Mesothelial cell of epicardium (in vitro differentiated cells): ENCODE results near the gene DNAAF3. TPM values are rescaled to one million over a fixed set of nuclear protein-coding genes. Genes with fewer than 3 reads are reported as not detected.

Source experiments
- DNase-seq, 2 experiments: peaks; one replicate each; pipeline ENCODE4 v3.0.0; 2021; ENCODE audit warnings: low spot score in 2 of 2; ENCODE audit not compliant: unreplicated experiment in 2 of 2
- H3K27ac Mint-ChIP-seq: 2 replicates; pipeline ENCODE4 v1.8.0; 2021; ENCODE audit warnings: mixed read lengths
- H3K27me3 Mint-ChIP-seq: 2 replicates; pipeline ENCODE4 v1.8.0; 2021; ENCODE audit warnings: low read depth, mixed read lengths
- H3K36me3 Mint-ChIP-seq: 2 replicates; pipeline ENCODE4 v1.8.0; 2021; ENCODE audit warnings: mixed read lengths
- H3K4me1 Mint-ChIP-seq: 2 replicates; pipeline ENCODE4 v1.8.0; 2021; ENCODE audit warnings: mixed read lengths
- H3K4me3 Mint-ChIP-seq: 2 replicates; pipeline ENCODE4 v1.8.0; 2021; ENCODE audit warnings: mild to moderate bottlenecking, moderate library complexity, mixed read lengths
- H3K9me3 Mint-ChIP-seq: 2 replicates; pipeline ENCODE4 v1.8.0; 2021; ENCODE audit warnings: mixed read lengths
- total RNA-seq: library from RNA; stranded (reverse); gene quantifications from 3 replicates; pipeline ENCODE4 v1.2.1, GENCODE V29; 2021
- TF ChIP-seq, protein P1 (sequence below): fragments of 200-600 bp; sonication (generic); IDR thresholded peaks from one replicate; pipeline ENCODE4 v1.5.0; 2021; ENCODE audit warnings: antibody characterized with exemption; ENCODE audit not compliant: unreplicated experiment

The DNAAF3 gene
- total RNA-seq, 1 donor from 2014 or later, result 4.4 TPM

DNA sequence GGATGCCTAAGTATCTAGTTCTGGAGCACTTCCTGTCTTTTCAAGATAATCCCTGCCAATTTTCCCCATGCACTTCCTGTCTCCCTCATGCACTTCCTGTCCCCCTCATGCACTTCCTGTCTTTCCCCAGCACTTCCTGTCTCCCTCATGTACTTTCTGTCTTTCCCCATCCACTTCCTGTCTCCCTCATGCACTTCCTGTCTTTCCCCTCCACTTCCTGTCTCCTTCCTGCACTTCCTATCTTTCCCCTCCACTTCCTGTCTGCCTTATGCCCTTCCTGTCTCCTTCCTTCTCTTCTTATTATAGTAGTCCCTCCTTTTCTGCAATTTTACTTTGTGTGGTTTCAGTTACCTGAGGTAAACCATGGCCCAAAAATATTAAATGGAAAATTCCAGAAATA lies 14.4 kb downstream of the DNAAF3 start:
- peaks cover 61% of the 10 kb centered on the region for H3K27me3 Mint-ChIP-seq
- H3K4me3 Mint-ChIP-seq, result no peak overlapping the region
- no peak overlapping the region for H3K27ac Mint-ChIP-seq
- H3K36me3 Mint-ChIP-seq, result no peaks in the 10 kb centered on the region
- TF ChIP-seq, protein P1, sequence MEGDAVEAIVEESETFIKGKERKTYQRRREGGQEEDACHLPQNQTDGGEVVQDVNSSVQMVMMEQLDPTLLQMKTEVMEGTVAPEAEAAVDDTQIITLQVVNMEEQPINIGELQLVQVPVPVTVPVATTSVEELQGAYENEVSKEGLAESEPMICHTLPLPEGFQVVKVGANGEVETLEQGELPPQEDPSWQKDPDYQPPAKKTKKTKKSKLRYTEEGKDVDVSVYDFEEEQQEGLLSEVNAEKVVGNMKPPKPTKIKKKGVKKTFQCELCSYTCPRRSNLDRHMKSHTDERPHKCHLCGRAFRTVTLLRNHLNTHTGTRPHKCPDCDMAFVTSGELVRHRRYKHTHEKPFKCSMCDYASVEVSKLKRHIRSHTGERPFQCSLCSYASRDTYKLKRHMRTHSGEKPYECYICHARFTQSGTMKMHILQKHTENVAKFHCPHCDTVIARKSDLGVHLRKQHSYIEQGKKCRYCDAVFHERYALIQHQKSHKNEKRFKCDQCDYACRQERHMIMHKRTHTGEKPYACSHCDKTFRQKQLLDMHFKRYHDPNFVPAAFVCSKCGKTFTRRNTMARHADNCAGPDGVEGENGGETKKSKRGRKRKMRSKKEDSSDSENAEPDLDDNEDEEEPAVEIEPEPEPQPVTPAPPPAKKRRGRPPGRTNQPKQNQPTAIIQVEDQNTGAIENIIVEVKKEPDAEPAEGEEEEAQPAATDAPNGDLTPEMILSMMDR, result no peak
- peaks cover 6% of the 10 kb centered on the region for H3K9me3 Mint-ChIP-seq
- no peak for DNase-seq
- peaks cover 35% of the 10 kb centered on the region for H3K4me1 Mint-ChIP-seq

DNA sequence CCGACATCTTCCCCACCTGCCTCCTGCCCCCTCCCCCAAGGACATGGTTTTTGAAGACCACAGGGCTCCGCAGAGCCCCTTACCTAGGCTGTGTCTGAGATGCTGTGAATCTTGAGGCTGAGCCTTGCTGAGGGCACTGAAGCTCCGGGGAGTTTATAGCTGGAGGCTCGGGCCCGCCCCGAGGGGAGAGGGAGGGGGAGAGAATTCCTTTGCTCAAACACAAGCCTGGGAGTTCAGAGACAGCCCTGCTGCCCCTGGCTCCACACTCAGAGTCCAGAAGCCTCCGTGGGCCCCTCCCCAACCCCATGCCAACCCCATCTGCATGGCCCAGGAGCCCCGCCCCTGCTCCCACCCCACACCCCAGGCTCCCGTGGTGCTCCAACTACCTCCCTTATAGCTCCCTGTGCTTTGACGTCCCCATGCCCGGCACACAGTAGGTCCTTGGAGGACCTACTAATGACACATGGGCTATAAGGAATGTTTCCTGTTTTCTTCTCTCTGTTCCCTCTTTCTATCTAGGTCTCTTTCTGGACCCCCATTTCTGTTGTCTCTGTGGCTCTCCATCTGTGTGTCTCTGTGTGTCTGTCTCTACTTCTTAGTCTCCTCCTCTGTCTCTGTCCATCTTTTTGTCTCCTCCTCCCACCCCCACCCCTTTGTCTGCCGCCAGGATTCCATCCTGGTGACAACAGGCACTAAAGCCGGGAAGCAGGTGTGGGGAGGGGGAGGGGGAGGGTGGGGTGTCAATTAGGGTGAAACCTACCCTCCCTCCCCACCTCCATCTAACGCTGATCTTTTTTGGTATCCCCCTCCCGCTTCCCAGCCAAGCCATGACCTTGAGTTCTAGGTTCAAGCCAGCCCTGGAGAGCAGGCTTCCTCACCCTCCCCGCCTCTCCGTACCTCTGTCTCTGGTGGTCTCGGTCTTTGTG lies 17.1 kb downstream of the DNAAF3 start, which contains the start of gene TNNT1:
Gene TNNT1, minus strand, starts transcription at position 129 of the 926 bp plus-strand sequence. CDS start 2,049 bp downstream, outside the sequence.
- peak in 1 of 2 experiments; percentile 62 for DNase-seq
- peak within 1 kb of the TSS; percentile 12 for H3K27ac Mint-ChIP-seq
- H3K36me3 Mint-ChIP-seq, result no peaks in the 10 kb centered on the region
- TF ChIP-seq, protein P1, result no peak
- peak within 1 kb of the TSS; percentile 51 for H3K4me3 Mint-ChIP-seq
- H3K4me1 Mint-ChIP-seq, result peaks cover 31% of the 10 kb centered on the region
- peaks cover 66% of the 10 kb centered on the region for H3K27me3 Mint-ChIP-seq
- peaks cover 6% of the 10 kb centered on the region for H3K9me3 Mint-ChIP-seq

DNA sequence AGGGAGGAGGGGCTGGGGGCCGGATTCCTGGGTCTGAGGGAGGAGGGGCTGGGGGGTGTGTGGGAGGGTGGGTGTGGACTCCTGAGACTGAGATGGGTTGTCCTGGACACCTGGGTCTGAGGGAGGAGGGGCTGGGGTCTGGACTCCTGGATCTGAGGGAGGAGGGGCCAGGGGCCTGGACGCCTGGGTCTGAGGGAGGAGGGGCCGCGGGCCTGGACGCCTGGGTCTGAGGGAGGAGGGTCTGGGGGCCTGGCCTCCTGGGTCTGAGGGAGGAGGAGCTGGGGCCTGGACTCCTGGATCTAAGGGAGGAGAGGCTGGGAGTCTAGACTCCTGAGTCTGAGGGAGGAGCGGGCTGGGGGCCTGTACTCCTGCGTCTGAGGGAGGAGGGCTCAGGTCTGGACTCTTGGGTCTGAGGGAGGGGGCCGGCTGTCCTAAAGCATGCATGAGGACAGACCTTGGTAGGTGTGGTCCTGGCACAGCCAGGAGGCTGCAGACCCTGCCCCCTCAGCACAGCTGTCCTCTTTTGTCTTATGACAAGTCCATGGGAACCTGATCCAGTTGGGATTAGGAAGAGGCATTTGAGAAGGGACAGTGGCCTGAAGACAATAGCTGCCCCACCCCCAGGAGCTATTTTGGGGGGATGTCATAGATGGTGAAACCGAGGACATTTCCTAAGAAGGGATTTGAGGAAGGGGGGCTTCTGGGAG lies 18.7 kb downstream of the DNAAF3 start:
- no peak overlapping the region for H3K4me3 Mint-ChIP-seq
- H3K27ac Mint-ChIP-seq, result no peak overlapping the region
- no peaks in the 10 kb centered on the region for H3K36me3 Mint-ChIP-seq
- TF ChIP-seq, protein P1, result no peak
- peaks cover 70% of the 10 kb centered on the region for H3K27me3 Mint-ChIP-seq
- peaks cover 31% of the 10 kb centered on the region for H3K4me1 Mint-ChIP-seq
- DNase-seq, result no peak
- peaks cover 6% of the 10 kb centered on the region for H3K9me3 Mint-ChIP-seq

DNA sequence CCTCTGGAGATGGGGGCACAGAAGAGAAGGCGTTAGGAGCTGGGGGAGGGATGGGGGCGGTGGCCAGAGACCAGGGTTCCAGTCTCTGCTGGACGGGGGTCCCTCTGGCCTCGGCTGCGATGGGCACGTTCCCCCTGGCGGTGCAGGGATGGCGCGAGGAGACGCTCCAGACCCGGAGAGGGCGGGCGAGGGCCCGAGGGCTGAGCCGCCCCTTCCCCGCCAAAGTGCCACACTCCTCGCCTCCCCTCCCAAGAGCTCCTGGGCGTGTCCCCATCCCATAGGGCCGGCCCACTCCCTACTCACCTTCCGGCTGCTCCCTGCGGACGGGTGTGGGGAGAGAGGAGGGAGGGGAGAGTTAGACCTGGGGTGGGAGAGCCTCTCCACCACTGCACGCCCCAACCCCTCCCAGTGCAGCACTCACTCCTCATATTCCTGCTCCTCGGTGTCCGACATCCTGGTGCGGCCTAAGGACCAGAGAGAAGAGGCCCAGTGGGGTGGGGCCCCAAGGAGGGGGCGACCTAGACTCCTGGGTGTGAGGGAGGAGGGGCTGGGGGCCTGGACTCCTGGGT lies 19.6 kb downstream of the DNAAF3 start:
- Mint-ChIP-seq H3K27ac (no peak overlapping the region), H3K27me3 (peaks cover 72% of the 10 kb centered on the region), H3K4me1 (peaks cover 31% of the 10 kb centered on the region), H3K36me3 (no peaks in the 10 kb centered on the region), H3K4me3 (peak overlapping the region; percentile 58), H3K9me3 (no peaks in the 10 kb centered on the region)
- TF ChIP-seq, protein P1, result no peak
- DNase-seq, result peak in 1 of 2 experiments; percentile 51

DNA sequence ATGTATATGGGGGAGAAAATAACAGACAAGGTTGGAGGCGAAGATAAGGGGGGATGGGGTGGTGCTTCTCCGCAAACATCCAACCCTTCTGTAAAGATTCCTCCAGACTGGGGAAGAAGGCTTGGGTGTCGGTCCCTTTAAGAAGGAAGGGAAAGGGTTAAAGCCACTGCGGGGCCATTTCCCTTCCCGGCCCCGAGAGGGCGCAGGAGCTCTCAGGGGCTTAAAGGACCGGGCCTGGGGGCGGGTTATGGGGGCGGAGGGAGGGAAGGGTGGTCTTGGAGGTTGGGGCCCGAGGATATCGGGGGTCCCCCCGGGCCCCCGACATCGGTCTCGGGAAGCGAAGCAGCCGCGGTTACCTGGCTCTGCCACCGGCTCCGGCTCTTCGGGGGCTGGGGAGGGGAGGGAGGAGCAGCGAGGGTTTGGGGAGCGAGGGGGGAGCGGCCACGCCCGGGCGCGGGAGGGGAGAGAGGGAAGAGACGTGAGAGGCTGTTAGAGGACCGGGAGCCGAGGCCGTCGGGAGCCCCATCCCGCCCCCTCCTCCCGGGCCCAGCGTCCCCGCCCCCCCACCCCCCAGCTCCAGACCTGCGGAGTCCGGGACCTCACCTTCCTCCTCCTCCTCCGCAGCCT lies 20.2 kb downstream of the DNAAF3 start:
- Mint-ChIP-seq H3K4me1 (peaks cover 28% of the 10 kb centered on the region), H3K36me3 (no peaks in the 10 kb centered on the region), H3K9me3 (no peaks in the 10 kb centered on the region), H3K4me3 (peak overlapping the region; percentile 39), H3K27ac (no peak overlapping the region), H3K27me3 (peaks cover 73% of the 10 kb centered on the region)
- TF ChIP-seq, protein P1, result peak; percentile 42
- DNase-seq, result no peak
